Endothelial cell of umbilical vein (primary cell): ENCODE measurements around the gene SLC35A3. TPM values are rescaled to one million over a fixed set of nuclear protein-coding genes. Genes with fewer than 3 reads are reported as not detected.

Experiments used
- BruUV-seq: library from RNA; stranded (reverse); fragments of 400-500 nt; replicated peaks from 2 replicates; lab custom pipeline; 2021; lab: Mats Ljungman, UMichigan
- CTCF ChIA-PET: fragments of 300-600, 350-600 bp; sonication (Branson Sonifier 250); formaldehyde crosslinking; loops from one replicate; lab custom pipeline; 2021; ENCODE audit warnings: antibody characterized with exemption, inconsistent platforms; lab: Charles Lee
- POLR2A ChIA-PET: fragments of 300-600, 350-600 bp; sonication (Branson Sonifier 250); formaldehyde crosslinking; loops from one replicate; lab custom pipeline; 2021; ENCODE audit warnings: antibody characterized with exemption, inconsistent platforms; lab: Charles Lee
- DNase-seq: peaks from one replicate; pipeline ENCODE4 v3.0.0-alpha.2; 2011; ENCODE audit warnings: low read depth, low spot score
- FAIRE-seq: peaks from 2 replicates; lab custom pipeline; 2011; peaks lifted over from hg19 to GRCh38; lab: Jason Lieb, UNC
- H2AFZ ChIP-seq: 2 replicates; pipeline ENCODE4 v1.6.0; 2012; ENCODE audit warnings: low read depth, low read length, control low read depth, inconsistent platforms
- H3K27ac ChIP-seq: 2 replicates; pipeline ENCODE4 v1.5.1; 2011; ENCODE audit warnings: low read depth, mild to moderate bottlenecking, control low read depth, low read length, moderate library complexity; ENCODE audit not compliant: insufficient read depth
- H3K27me3 ChIP-seq, 2 experiments: 2 replicates each; pipeline versions ENCODE4 v1.6.0 to v1.6.1; 2011; ENCODE audit warnings: low read length in 2 of 2, mixed read lengths in 1 of 2; ENCODE audit not compliant: control insufficient read depth in 2 of 2, insufficient read depth in 2 of 2
- H3K36me3 ChIP-seq, 2 experiments: 2 replicates in 1 of 2; 3 replicates in 1 of 2; pipeline ENCODE4 v1.5.1; 2011; ENCODE audit warnings: low read length in 2 of 2, mild to moderate bottlenecking in 1 of 2, moderate library complexity in 1 of 2; ENCODE audit not compliant: control insufficient read depth in 2 of 2, insufficient read depth in 2 of 2; ENCODE audit errors: extremely low read depth in 1 of 2
- H3K4me1 ChIP-seq: 3 replicates; pipeline ENCODE4 v1.5.1; 2011; ENCODE audit warnings: mild to moderate bottlenecking, low read length; ENCODE audit not compliant: control insufficient read depth, insufficient read depth; ENCODE audit errors: extremely low read depth
- H3K4me2 ChIP-seq: 2 replicates; pipeline ENCODE4 v1.6.1; 2011; ENCODE audit warnings: low read length, control low read depth, mixed read lengths; ENCODE audit not compliant: insufficient read depth
- H3K4me3 ChIP-seq, 3 experiments: fragments of 200-600 bp in 1 of 3; sonication (generic), shearing (Covaris generic) in 1 of 3; replicated peaks in 1 of 3; 2 replicates each; pipeline ENCODE4 v1.5.1; 2011 to 2016; ENCODE audit warnings: control low read depth in 3 of 3, low read length in 3 of 3, mild to moderate bottlenecking in 2 of 3, inconsistent platforms in 1 of 3, low read depth in 1 of 3, moderate library complexity in 1 of 3; ENCODE audit not compliant: insufficient read depth in 1 of 3
- H3K79me2 ChIP-seq: 2 replicates; pipeline ENCODE4 v1.6.0; 2012; ENCODE audit warnings: low read length, inconsistent platforms; ENCODE audit not compliant: control insufficient read depth, insufficient read depth
- H3K9ac ChIP-seq: replicated peaks from 2 replicates; pipeline ENCODE3; 2011; ENCODE audit warnings: low read length, control low read depth; ENCODE audit not compliant: insufficient read depth; ENCODE audit errors: extremely low read depth
- H3K9me1 ChIP-seq: replicated peaks from 3 replicates; pipeline ENCODE4 v1.6.0; 2011; ENCODE audit warnings: mild to moderate bottlenecking, low read length; ENCODE audit not compliant: control insufficient read depth, insufficient read depth; ENCODE audit errors: extremely low read depth
- H3K9me3 ChIP-seq: replicated peaks from 2 replicates; pipeline ENCODE4 v1.5.1; 2012; ENCODE audit warnings: low read length, inconsistent platforms; ENCODE audit not compliant: control insufficient read depth, insufficient read depth
- H4K20me1 ChIP-seq: replicated peaks from 2 replicates; pipeline ENCODE3; 2011; ENCODE audit warnings: mild to moderate bottlenecking, low read length; ENCODE audit not compliant: control insufficient read depth, insufficient read depth; ENCODE audit errors: extremely low read depth
- EZH2 ChIP-seq: IDR thresholded peaks from 2 replicates; pipeline ENCODE4 v1.6.1; 2012; ENCODE audit warnings: borderline replicate concordance, low read depth, mild to moderate bottlenecking, moderate library complexity, low read length, inconsistent platforms; ENCODE audit not compliant: severe bottlenecking
- FOS ChIP-seq: IDR thresholded peaks from 2 replicates; pipeline ENCODE4 v1.6.1; 2011; ENCODE audit warnings: mild to moderate bottlenecking, low read length, moderate library complexity, borderline replicate concordance; ENCODE audit not compliant: insufficient read depth
- GATA2 ChIP-seq: IDR thresholded peaks from 2 replicates; pipeline ENCODE4 v1.7.0; 2011; ENCODE audit warnings: low read depth, mild to moderate bottlenecking, moderate library complexity, mixed read lengths, low read length; ENCODE audit not compliant: insufficient read length, insufficient read depth
- JUN ChIP-seq: IDR thresholded peaks from 2 replicates; pipeline ENCODE4 v1.6.1; 2011; ENCODE audit warnings: borderline replicate concordance, low read depth; ENCODE audit not compliant: insufficient read length, insufficient read depth
- MYC ChIP-seq: IDR thresholded peaks from one replicate; pipeline ENCODE4 v1.6.1; 2011; ENCODE audit warnings: mild to moderate bottlenecking, low read depth, low read length
- POLR2A ChIP-seq: IDR thresholded peaks from 2 replicates; pipeline ENCODE4 v1.6.1; 2012; ENCODE audit warnings: low read depth, mild to moderate bottlenecking, control low read depth, low read length
- POLR2AphosphoS5 ChIP-seq: IDR thresholded peaks from 2 replicates; pipeline ENCODE4 v1.6.1; 2012; ENCODE audit warnings: low read depth, mild to moderate bottlenecking, control low read depth, low read length, moderate library complexity; ENCODE audit not compliant: insufficient read depth
- dilution Hi-C: fragments of 300-500 bp; cut with MboI; formaldehyde crosslinking; loops from one replicate; pipeline ENCODE4 v1.15.0; 2019; ENCODE audit warnings: low sequenced_read_pairs; ENCODE audit not compliant: extremely low pct_ligation_motif_present
- intact Hi-C: fragments of 100-400 bp; cut with micrococcal nuclease; formaldehyde crosslinking; loops from one replicate; pipeline ENCODE4 v1.10.0; 2022
- polyA plus RNA-seq, 4 experiments: library from polyadenylated mRNA; depleted of rRNA in 3 of 4; stranded (reverse) in 3 of 4; unstranded in 1 of 4; fragments of >200 nt; gene quantifications; 2 replicates each; pipeline versions ENCODE4 v1.2.1 to v1.2.3, GENCODE V29; 2011 to 2012; ENCODE audit warnings: missing spikeins in 1 of 4
- total RNA-seq: library from RNA; stranded (reverse); gene quantifications from 2 replicates; pipeline ENCODE4 v1.2.3, GENCODE V29; 2021
- TF ChIP-seq, protein P1 (sequence below): IDR thresholded peaks from 2 replicates; pipeline ENCODE4 v1.6.1; 2011; ENCODE audit not compliant: insufficient read depth, insufficient read length
- TF ChIP-seq, protein P2 (sequence below), 2 donors: IDR thresholded peaks; 1 replicate in 1 of 2; 2 replicates in 1 of 2; pipeline ENCODE4 v1.5.1; 2011; ENCODE audit warnings: low read length in 2 of 2, mild to moderate bottlenecking in 2 of 2, moderate library complexity in 2 of 2, control low read depth in 1 of 2, inconsistent platforms in 1 of 2, low read depth in 1 of 2; ENCODE audit not compliant: insufficient read depth in 1 of 2; ENCODE audit errors: extremely low read depth in 1 of 2

SLC35A3 gene
- total and polyA plus RNA-seq, 2 donors (not counting 3 experiments of a cell fraction or from before 2014, with no cell fraction given) = 3.6 to 19.0 TPM

DNA sequence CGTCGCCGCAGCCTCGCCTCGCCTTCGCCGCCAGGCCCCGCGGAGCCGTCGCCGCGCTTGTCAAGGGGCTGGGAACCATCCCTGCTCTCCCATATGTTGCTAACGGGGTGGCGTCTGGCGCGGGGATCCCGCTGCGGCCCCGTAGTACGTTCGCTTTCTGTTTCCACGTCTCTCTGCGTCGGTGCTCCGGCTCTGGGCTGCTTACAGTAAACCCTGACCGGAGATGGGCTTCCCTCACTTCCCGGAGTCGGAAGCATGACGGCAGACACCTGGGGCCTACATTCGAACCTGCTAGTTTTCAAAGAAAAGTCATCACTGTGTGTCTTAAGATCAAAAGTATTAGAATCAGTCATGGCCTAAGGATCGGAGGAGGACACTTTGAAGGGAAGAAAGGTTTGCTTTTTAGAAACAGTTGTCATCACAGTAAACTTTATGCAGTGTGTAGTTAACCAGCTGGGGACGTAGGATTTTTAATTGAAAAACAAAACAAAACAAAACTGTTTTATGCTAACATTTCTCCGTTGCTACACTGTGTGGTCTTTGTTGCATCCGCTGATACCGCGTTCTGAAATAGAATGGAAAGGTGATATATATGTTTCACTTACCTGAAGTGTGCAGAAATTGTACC lies 69.0 kb downstream of the SLC35A3 start:
- Histone ChIP-seq H3K79me2 (peaks cover 71% of the 10 kb centered on the region), H3K4me3 (peak overlapping the region; percentile 80 to 99 (median 95)), H4K20me1 (no peaks in the 10 kb centered on the region), H3K27ac (peak overlapping the region; percentile 96), H3K27me3 (no peaks in the 10 kb centered on the region), H3K9me3 (no peaks in the 10 kb centered on the region), H2AFZ (peak overlapping the region; percentile 66), H3K4me2 (peak overlapping the region; percentile 100), H3K36me3 (no peaks in the 10 kb centered on the region), H3K9me1 (no peaks in the 10 kb centered on the region), H3K4me1 (peaks cover 24% of the 10 kb centered on the region), H3K9ac (peak overlapping the region; percentile 98)
- FAIRE-seq (no peak), DNase-seq (peak; percentile 78)
- intact Hi-C loops = loop anchor here (1.0 to 10.0 kb wide), 6 partner anchors 189 to 829 kb away; partner anchors contain the start of gene RTCA
- no peak for TF ChIP-seq POLR2AphosphoS5
- TF ChIP-seq GATA2 = no peak
- TF ChIP-seq FOS = no peak
- TF ChIP-seq, protein P1, sequence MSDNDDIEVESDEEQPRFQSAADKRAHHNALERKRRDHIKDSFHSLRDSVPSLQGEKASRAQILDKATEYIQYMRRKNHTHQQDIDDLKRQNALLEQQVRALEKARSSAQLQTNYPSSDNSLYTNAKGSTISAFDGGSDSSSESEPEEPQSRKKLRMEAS = no peak
- no peak for TF ChIP-seq JUN
- no peak for TF ChIP-seq EZH2
- TF ChIP-seq MYC = no peak
- no peak for TF ChIP-seq POLR2A
- TF ChIP-seq, protein P2, sequence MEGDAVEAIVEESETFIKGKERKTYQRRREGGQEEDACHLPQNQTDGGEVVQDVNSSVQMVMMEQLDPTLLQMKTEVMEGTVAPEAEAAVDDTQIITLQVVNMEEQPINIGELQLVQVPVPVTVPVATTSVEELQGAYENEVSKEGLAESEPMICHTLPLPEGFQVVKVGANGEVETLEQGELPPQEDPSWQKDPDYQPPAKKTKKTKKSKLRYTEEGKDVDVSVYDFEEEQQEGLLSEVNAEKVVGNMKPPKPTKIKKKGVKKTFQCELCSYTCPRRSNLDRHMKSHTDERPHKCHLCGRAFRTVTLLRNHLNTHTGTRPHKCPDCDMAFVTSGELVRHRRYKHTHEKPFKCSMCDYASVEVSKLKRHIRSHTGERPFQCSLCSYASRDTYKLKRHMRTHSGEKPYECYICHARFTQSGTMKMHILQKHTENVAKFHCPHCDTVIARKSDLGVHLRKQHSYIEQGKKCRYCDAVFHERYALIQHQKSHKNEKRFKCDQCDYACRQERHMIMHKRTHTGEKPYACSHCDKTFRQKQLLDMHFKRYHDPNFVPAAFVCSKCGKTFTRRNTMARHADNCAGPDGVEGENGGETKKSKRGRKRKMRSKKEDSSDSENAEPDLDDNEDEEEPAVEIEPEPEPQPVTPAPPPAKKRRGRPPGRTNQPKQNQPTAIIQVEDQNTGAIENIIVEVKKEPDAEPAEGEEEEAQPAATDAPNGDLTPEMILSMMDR (IDR thresholded peaks at IDR 0.05; ENCODE audit: extremely low read depth in 1 of 2, insufficient read depth in 1 of 2, low read depth in 1 of 2, low read length in 2 of 2) = no peak
- BruUV-seq = TSS peak; percentile 42
- dilution Hi-C loops = no loop called here
- CTCF ChIA-PET = interaction anchor here (1.3 to 1.7 kb wide), 4 partner anchors 232 to 421 kb away, joined by 3 to 7 read pairs (median 5); no protein-coding TSS in a partner anchor
- POLR2A ChIA-PET = no interaction called here
